ENCODE measurements around the gene MR1.

Gene MR1

GRCh38 chr1:181033799-181034451 is at the start of gene MR1:
Gene MR1 (plus strand): TSS chr1:181033983. CDS start chr1:181034008, 25 bp downstream.
- peak; percentile 89 for DNase-seq

- DNase-seq = no peak
Measured at GRCh38 chr1:180988253-180988752, 45.5 kb upstream of the MR1 start.

- DNase-seq = peak; percentile 66
Measured at GRCh38 chr1:180994262-180994661, 39.5 kb upstream of the MR1 start.

GRCh38 chr1:180997843-180998504 is 35.8 kb upstream of the MR1 start:
- peak; percentile 10 for DNase-seq

GRCh38 chr1:181001091-181001780 is 32.5 kb upstream of the MR1 start:
- no peak for DNase-seq

DNA sequence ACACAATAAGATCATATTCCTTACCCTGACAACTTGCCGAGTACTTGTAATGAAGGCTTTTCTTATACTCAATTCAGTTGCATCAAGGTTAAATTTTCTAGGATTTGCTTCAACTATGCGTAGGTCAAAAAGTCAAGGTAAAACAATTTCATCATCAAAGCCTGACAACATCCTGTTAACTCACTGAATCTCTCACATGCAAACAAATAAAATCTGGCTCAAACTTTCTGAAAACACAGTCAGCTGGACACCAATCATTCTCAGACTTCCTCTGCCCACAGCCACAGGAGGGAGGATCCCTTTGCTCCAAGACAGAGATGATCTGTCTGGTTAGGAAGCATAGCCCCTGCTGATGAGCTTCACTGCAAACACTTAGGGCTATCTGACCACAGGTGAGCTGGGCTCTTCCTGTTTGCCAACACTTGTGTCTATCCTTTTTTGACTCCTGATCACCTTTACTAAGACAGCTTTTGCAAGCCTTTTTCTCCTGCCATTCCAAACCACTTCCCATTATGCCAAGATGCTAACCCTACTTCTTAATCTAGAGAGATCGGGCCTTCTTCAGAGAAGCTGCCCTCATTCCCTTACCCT is 31.1 kb upstream of the MR1 start:
- no peak for DNase-seq

DNA sequence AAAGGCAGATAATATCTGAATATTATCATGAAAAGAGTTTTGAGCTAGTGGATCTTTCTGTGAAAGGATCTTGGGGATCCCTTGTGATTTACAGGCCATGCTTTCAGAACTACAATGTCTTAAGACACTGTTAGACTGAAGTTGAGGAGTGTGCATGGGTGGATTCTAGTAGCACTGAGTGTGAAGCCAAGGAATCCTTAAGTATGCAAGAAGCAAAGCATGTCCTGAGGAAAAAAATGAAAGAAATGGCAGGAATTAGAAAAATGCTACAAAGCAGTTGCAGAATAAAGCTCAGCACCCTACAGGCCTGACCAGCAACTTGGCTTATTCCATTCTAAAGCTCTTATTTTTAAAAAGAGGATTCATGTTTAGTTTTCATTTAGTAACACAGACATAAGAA is 23.0 kb upstream of the MR1 start:
- no peak for DNase-seq

DNA sequence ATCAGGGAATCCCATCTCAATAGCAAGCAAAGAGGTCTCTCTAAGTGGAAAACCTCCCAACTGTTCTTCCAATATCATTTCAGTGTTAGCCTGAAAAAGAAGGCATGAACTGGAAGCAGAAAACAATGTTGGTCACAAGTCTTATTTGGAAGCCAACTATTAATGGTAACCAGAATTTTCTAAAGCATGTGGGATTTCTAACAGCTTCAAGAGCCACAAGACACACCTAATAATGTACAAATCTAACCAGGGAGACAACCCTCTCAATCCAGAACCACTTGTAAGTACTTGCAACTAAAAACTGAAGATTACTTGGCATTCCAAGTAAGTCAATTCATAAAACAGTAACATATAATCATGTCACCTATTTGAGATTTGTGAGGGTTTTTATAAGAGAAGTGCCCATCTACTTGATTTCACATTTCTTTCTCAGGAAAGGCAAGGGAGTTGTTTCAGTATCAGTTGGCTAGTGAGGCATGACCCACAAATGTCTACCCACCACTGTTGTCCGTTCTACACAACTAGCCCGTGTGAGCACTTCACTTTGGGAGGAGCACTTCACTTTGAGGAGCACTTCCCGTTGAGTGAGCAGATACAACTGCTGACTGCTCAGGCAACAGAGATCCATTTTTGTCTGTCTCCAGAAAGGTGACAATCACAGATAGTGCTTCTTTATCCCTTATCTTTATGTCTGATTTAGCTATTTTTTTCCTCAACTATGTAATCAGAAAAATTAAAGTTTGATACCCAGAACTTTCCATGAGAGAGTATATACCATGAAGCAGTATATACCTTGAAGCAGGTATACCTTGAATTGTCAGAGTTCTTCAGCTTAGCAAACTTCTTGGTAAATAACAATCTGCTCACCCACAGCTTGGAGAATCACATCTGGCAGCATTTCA is 22.2 kb upstream of the MR1 start:
- DNase-seq = no peak

DNA sequence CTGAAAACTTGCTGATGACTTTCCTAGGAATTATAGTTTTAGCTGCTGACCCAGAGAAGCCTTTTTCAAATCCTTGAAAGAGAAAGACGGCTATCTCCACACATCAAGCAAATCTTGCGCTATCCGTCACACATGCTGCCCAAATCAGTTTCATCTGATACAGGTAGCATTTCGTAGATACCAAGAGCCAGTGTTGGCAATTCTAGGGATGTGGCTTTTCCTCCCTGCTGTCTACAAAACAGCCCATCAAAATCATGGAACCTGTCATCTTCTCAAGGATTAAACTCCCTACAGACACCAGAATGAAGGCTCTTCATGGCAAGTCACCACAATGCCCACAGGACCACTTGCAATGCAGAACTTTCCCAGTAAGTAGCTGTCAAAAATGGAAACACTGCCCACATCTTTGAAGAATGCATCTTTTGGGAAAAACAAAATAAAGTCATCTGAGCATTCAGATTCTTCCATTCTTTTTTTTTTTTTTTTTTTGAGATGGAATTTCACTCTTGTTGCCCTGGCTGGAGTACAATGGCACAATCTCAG is 21.5 kb upstream of the MR1 start:
- DNase-seq = no peak

DNA sequence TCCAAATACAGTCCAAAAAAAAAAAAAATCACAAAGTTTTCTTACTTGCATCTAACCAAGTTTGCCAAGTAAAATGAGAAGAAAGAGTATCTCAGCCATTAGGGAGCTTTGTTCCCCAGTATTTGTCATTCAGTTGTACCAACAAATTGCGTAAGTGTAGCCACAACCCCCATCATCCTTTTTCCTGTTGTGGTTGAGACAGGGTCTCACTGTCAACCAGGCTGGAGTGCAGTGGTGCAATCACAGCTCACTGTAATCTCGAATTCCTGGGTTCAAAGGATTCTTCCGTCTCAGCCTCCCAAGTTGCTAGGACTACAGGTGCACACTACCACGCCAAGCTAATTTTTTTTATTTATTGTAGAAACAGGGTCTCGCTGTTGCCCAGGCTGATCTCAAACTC is 20.6 kb upstream of the MR1 start:
- peak; percentile 63 for DNase-seq

GRCh38 chr1:181014477-181015250 is 19.1 kb upstream of the MR1 start:
- peak; percentile 51 for DNase-seq

DNA sequence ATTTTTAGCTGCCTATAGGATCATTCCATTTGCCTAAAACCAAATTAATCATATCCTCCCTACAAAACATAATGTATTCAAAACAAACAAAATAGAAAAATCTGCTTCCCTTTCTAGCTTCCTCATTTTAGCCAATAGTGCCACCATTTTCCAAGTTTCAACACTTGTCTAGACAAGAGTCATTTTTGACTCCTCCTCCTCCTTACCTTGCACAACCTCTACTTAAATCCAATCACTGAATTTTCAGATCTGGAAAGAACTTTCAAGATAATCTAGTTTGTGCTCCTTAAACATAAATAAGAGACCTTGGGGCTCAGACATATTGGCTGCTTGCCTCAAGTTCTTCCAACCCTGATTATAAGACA is 18.6 kb upstream of the MR1 start:
- DNase-seq = peak; percentile 92

GRCh38 chr1:181016563-181016962 is 17.2 kb upstream of the MR1 start:
- DNase-seq = peak; percentile 45

GRCh38 chr1:181018901-181019681 is 14.7 kb upstream of the MR1 start:
- peak; percentile 33 for DNase-seq

DNA sequence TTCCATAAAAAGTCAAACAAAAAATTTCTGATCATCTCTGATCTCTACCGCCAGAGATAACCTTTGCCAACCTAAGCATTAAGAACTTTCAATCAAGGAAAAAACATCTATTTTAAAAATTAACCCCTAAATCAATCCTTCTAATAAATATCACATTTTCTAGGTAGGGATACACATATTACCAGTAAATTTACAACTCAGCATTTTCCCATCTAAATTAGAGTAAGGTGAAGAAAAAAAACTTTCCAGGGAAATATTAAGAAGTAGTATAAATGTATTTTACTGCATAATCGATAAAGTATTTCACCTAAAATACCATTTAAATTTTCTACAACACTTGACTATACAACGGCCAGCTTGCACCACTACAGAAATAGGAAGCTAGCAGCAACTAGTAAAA is 12.6 kb upstream of the MR1 start:
- DNase-seq = no peak

DNA sequence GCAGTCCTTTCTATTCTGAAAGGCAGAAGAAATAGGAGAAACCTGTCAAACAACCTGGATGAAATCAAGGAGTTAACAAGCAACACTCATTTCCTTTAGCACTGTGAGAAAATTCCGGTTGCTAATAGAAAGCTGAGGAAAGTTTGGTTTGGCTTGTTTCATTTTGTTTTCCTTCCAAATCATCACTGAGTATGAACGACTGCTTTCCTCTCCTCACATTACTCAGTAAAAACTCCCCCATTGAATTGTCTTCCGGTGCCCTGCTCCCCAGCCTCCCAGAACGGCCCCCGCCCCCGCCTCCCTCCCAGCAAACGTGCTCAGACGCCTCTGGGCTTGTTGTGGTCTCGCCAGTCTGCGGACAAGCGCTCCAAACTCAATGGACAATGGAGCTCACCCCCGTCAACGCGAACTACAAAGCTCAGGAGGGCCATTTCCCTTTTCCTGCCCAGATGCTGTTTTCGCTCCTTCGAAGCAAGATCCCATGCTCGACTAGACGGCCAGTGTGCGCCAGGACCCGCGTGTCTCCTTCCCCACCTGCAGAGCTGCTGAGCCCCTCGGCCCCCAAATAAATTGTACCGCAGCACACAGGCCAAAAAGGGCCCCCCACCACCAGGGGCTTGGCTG is 11.9 kb upstream of the MR1 start:
- DNase-seq = peak; percentile 90

- DNase-seq = no peak
Measured at GRCh38 chr1:181023265-181024057, 10.3 kb upstream of the MR1 start.

DNA sequence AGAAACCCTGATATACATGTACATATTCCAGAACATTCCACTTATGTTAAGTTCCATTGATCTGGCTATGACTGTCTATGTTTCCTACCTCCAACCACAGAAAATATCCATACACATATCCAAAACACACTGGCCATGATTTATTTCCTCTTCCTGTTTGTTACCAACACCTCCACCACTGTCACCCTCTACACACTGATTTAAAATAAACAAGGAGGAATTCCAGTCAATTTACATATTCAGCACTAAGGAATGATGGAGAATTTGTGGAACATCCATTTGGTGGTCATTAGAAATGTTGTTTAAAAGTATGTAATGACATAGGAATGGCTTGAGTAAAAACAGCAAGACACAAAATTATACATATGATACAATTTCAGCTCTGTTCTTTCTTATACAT is 5.6 kb upstream of the MR1 start:
- no peak for DNase-seq

DNA sequence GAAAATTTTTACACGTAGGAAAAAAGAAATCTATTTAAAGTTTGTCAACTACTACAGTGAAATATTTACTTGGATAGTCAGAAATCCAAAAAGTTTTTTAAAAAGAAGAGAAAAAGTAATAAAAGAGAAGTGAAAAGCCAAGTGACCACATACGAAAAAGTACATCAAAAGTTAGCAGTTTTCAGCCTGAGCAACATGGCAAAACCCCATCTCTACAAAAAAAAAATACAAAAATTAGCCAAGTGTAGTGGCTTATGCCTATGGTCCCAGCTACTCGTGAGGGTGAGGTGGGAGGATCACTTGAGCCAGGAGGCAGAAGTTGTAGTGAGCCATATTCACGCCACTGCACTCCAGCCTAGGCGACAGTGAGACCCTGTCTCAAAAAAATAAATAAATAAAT is 5.2 kb upstream of the MR1 start:
- DNase-seq = no peak
